NB4 (cell line): ENCODE data around the gene URB2.

Experiments used
- CTCF ChIP-seq: IDR thresholded peaks from one replicate; pipeline ENCODE4 v1.5.1; 2012; ENCODE audit warnings: low read depth, low read length
- MYC ChIP-seq: IDR thresholded peaks from 2 replicates; pipeline ENCODE4 v1.6.1; 2011; ENCODE audit warnings: low read depth, low read length
- POLR2A ChIP-seq: IDR thresholded peaks from 2 replicates; pipeline ENCODE4 v1.6.1; 2011; ENCODE audit warnings: mild to moderate bottlenecking; ENCODE audit not compliant: insufficient read length; ENCODE audit errors: extremely low read depth

GRCh38 chr1:229709500-229710013 lies 83.5 kb downstream of the URB2 start:
- no peak for TF ChIP-seq POLR2A
- TF ChIP-seq CTCF = no peak
- TF ChIP-seq MYC = no peak
